ENCODE data around the gene CYFIP1. TPM values are rescaled to one million over a fixed set of nuclear protein-coding genes. Genes with fewer than 3 reads are reported as not detected.

Gene CYFIP1
- total and polyA plus RNA-seq, 10 of the 15 experiments (the other 5 are each of a cell fraction or from before 2014, with no cell fraction given): 3.5 to 46.2 (median 28.3) TPM

DNA sequence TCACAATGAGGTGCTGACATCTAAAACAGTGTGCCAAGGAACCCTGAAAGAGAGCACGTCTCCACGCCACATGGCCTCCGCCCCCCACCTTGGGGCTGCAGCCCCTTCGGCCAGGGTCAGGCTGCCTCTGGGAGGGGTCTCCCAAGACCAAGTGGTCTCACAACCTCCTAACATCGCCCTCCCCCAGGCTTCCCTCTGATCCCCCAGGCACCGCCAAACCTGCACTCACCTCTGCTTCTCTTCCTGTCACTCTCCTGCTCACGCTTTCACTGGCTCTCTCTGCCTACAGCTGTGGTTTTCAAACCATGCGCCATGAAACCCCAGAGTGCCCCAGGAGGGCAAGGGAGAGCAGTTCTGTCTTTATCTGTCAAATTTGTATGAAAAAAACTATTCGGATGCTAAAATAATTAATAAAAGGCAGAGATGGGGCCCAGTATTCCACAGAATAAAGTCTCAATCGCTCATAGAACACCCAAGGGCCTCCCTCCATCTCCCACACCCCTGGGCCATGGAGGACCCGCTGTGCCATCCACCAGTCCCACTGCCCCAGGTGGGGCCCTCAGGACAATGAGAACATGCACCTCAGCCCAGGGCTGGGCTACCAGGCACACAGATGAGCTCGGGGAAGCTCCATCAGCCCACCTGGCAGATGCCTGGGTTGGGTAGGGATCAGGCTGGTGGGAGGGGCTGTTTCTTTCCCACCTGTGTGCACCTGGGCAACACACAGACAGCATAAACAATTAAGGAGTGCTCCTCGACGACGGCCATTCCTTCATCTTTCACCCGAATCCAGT is 21.5 kb downstream of the CYFIP1 start:
- intact Hi-C loops (cut with micrococcal nuclease; ENCODE audit: unreplicated experiment): no loop called here
- CTCF ChIA-PET: no interaction called here

DNA sequence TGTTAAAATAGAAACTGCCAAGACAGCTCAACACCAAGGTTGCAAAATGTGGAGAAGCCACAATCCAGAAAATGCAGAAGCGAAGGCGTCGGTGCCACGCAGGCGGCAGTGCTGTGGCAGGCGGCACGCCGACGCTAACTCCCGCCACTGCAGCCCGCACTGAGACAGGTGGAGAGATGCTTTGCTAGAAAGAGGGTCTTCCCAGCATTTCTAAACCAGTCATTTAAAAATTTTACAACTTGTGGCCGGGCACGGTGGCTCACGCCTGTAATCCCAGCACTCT is 23.2 kb downstream of the CYFIP1 start:
- ChIA-PET RAD21 (ENCODE audit: unreplicated experiment) (no interaction called here), SMC1A (ENCODE audit: uncharacterized antibody, unreplicated experiment) (interaction anchor here (1.2 kb wide), 1 partner anchor 9 kb away, joined by 3 read pairs; no protein-coding TSS in a partner anchor), CTCF (no interaction called here), POLR2A (no interaction called here)
- H4K20me1 ChIP-seq (ENCODE audit: control insufficient read depth, insufficient read depth): no peaks in the 10 kb centered on the region
- no peak overlapping the region for H2AFZ ChIP-seq (ENCODE audit: control insufficient read depth, low read depth, low read length)
- in situ Hi-C loops (cut with MboI): no loop called here
- H3K27me3 ChIP-seq (replicated peaks in 1 of 2; ENCODE audit: control insufficient read depth in 2 of 2, insufficient read depth in 2 of 2, low read length in 1 of 2): no peaks in the 10 kb centered on the region
- WGBS (ENCODE audit: insufficient coverage, insufficient replicate concordance, low lambda C conversion rate, missing lambda C conversion rate): 96% methylated on average over 14 of the region's 14 CpGs
- intact Hi-C loops (cut with micrococcal nuclease; ENCODE audit: unreplicated experiment): no loop called here
- BruUV-seq (replicated peaks): no TSS peak
- peaks cover 16% of the 10 kb centered on the region for H3K79me2 ChIP-seq (ENCODE audit: control insufficient read depth, insufficient read depth, low read length)
- peaks cover 21% of the 10 kb centered on the region for H3K4me1 ChIP-seq (ENCODE audit: control insufficient read depth, insufficient read depth, low read length)
- no peak for FAIRE-seq
- H3K9ac ChIP-seq (ENCODE audit: control insufficient read depth, insufficient read depth, low read length): no peak overlapping the region
- H3K36me3 ChIP-seq (ENCODE audit: control insufficient read depth in 2 of 2, insufficient read depth in 2 of 2, low read length in 1 of 2): no peaks in the 10 kb centered on the region
- H3K4me2 ChIP-seq (ENCODE audit: control insufficient read depth, insufficient read depth): no peak overlapping the region
- no peaks in the 10 kb centered on the region for H3K9me3 ChIP-seq (replicated peaks; ENCODE audit: control insufficient read depth, insufficient read depth, low read length)
- ATAC-seq: no peak
- H3K4me3 ChIP-seq: no peak overlapping the region
- no peak for DNase-seq (ENCODE audit: low read depth, low spot score)
- no peak overlapping the region for H3K27ac ChIP-seq (ENCODE audit: control insufficient read depth, insufficient read depth)
- TF ChIP-seq MEF2B (IDR thresholded peaks at IDR 0.05; ENCODE audit: partially characterized antibody, poor library complexity, severe bottlenecking) (no peak), ZNF592 (IDR thresholded peaks at IDR 0.05) (no peak), NR2C1 (IDR thresholded peaks at IDR 0.05) (no peak), SP1 (IDR thresholded peaks at IDR 0.05; ENCODE audit: low read depth, low read length) (no peak), NR2F1 (conservative IDR thresholded peaks at IDR 0.05) (no peak), NFIC (IDR thresholded peaks at IDR 0.05; ENCODE audit: low read depth, low read length) (no peak), GATAD2B (conservative IDR thresholded peaks at IDR 0.05; ENCODE audit: low read depth) (no peak), CBFB (IDR thresholded peaks at IDR 0.05; ENCODE audit: low read depth) (no peak)

More for the DNA sequence above, 21.5 kb downstream of the CYFIP1 start:
- Histone ChIP-seq H3K79me2 (ENCODE audit: control insufficient read depth, insufficient read depth, low read length) (peaks cover 21% of the 10 kb centered on the region), H3K4me2 (ENCODE audit: control insufficient read depth, insufficient read depth) (peak overlapping the region; percentile 62), H4K20me1 (ENCODE audit: control insufficient read depth, insufficient read depth) (no peaks in the 10 kb centered on the region), H2AFZ (ENCODE audit: control insufficient read depth, low read depth, low read length) (no peak overlapping the region), H3K9ac (ENCODE audit: control insufficient read depth, insufficient read depth, low read length) (no peak overlapping the region), H3K27me3 (replicated peaks in 1 of 2; ENCODE audit: control insufficient read depth in 2 of 2, insufficient read depth in 2 of 2, low read length in 1 of 2) (no peaks in the 10 kb centered on the region), H3K27ac (ENCODE audit: control insufficient read depth, insufficient read depth) (peak overlapping the region; percentile 46), H3K36me3 (ENCODE audit: control insufficient read depth in 2 of 2, insufficient read depth in 2 of 2, low read length in 1 of 2) (peaks cover 0 to 3% of the 10 kb centered on the region in 2 experiments; a peak in 1 of 4 replicates), H3K9me3 (replicated peaks; ENCODE audit: control insufficient read depth, insufficient read depth, low read length) (no peaks in the 10 kb centered on the region), H3K4me1 (ENCODE audit: control insufficient read depth, insufficient read depth, low read length) (peaks cover 21% of the 10 kb centered on the region), H3K4me3 (no peak overlapping the region)
- RAD21 ChIA-PET (ENCODE audit: unreplicated experiment): no interaction called here
- POLR2A ChIA-PET: no interaction called here
- SMC1A ChIA-PET (ENCODE audit: uncharacterized antibody, unreplicated experiment): no interaction called here
- WGBS (ENCODE audit: insufficient coverage, insufficient replicate concordance, low lambda C conversion rate, missing lambda C conversion rate): 20% methylated on average over 16 of the region's 16 CpGs
- no TSS peak for BruUV-seq (replicated peaks)
- ATAC-seq (peak; percentile 89), DNase-seq (ENCODE audit: low read depth, low spot score) (no peak), FAIRE-seq (no peak)
- TF ChIP-seq POLR2A (IDR thresholded peaks at IDR 0.05; ENCODE audit: low read depth, low read length) (no peak), CBX3 (IDR thresholded peaks at IDR 0.05; ENCODE audit: borderline replicate concordance, low read depth) (no peak), RUNX3 (IDR thresholded peaks at IDR 0.05; ENCODE audit: low read length) (peak; percentile 16; the same call in 1 of the 2 replicates), PKNOX1 (IDR thresholded peaks at IDR 0.05) (peak; percentile 67; the same call in 1 of the 2 replicates), SP1 (IDR thresholded peaks at IDR 0.05; ENCODE audit: low read depth, low read length) (no peak)
- in situ Hi-C loops (cut with MboI): no loop called here

Measured in GM12878 (cell line).